Astrocyte of the spinal cord (primary cell): Measurements from ENCODE around the gene LPAR3.
A peak's percentile ranks its signal among the peaks of the same experiment; 100 is the strongest.

ENCODE experiments used
- DNase-seq: peaks from one replicate; pipeline ENCODE4 v3.0.0; 2011; ENCODE audit warnings: low read depth, low spot score
- H3K4me3 ChIP-seq: 2 replicates; pipeline ENCODE4 v1.5.1; 2011; ENCODE audit warnings: low read depth, mild to moderate bottlenecking, low read length, moderate library complexity
- in situ Hi-C: cut with HindIII; loops from 2 replicates; pipeline ENCODE4 v1.10.0; 2017; ENCODE audit warnings: low sequenced_read_pairs
- TF ChIP-seq, protein P1 (sequence below): IDR thresholded peaks from 2 replicates; pipeline ENCODE4 v1.5.1; 2012; ENCODE audit warnings: low read depth, mild to moderate bottlenecking, low read length, inconsistent platforms

The LPAR3 gene

DNA sequence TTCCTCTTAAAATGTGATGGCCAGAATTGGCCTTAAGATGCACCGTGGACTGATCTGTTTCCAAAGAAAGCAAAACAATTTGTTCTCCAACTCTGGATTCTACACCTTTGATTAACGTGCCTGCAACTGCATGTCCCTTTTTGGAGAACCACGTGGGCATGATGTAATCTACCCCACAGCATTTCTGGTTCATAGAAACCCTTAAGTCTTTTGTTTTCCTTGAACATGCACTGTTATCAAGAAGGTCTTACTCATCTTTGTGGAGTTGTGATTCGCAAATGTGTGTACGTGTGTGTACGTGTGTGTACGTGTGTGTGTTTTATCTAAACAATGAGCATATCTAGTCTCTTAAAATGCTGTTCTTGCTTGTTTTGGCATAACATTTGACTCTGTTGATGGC is 57.8 kb downstream of the LPAR3 start:
- TF ChIP-seq, protein P1, sequence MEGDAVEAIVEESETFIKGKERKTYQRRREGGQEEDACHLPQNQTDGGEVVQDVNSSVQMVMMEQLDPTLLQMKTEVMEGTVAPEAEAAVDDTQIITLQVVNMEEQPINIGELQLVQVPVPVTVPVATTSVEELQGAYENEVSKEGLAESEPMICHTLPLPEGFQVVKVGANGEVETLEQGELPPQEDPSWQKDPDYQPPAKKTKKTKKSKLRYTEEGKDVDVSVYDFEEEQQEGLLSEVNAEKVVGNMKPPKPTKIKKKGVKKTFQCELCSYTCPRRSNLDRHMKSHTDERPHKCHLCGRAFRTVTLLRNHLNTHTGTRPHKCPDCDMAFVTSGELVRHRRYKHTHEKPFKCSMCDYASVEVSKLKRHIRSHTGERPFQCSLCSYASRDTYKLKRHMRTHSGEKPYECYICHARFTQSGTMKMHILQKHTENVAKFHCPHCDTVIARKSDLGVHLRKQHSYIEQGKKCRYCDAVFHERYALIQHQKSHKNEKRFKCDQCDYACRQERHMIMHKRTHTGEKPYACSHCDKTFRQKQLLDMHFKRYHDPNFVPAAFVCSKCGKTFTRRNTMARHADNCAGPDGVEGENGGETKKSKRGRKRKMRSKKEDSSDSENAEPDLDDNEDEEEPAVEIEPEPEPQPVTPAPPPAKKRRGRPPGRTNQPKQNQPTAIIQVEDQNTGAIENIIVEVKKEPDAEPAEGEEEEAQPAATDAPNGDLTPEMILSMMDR = no peak
- H3K4me3 ChIP-seq = no peak overlapping the region
- in situ Hi-C loops = no loop called here
- DNase-seq = peak; percentile 12

GRCh38 chr1:84834419-84835064 is 58.5 kb downstream of the LPAR3 start:
- H3K4me3 ChIP-seq = no peak overlapping the region
- TF ChIP-seq, protein P1 = no peak
- peak; percentile 79 for DNase-seq
- in situ Hi-C loops = no loop called here

DNA sequence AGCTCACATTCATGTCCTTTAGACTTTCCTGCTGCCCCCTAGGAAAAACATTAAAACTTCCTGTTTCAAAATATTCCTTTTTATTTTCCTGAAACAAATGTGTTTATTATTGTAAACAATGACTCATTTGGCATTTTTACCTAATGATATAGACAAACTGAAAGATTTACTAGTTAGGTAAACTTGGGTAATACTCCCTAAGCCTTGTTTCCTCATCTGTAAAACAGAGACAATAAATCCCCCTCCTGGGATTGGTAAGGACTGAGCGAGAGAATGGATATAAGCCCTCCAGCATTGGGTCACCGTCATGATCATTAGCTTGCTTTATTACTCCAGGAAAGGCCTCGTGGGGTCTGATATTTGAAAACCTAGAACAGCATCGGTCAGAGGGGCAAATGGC is 59.8 kb downstream of the LPAR3 start:
- H3K4me3 ChIP-seq = no peak overlapping the region
- in situ Hi-C loops = no loop called here
- TF ChIP-seq, protein P1 = no peak
- DNase-seq = no peak

DNA sequence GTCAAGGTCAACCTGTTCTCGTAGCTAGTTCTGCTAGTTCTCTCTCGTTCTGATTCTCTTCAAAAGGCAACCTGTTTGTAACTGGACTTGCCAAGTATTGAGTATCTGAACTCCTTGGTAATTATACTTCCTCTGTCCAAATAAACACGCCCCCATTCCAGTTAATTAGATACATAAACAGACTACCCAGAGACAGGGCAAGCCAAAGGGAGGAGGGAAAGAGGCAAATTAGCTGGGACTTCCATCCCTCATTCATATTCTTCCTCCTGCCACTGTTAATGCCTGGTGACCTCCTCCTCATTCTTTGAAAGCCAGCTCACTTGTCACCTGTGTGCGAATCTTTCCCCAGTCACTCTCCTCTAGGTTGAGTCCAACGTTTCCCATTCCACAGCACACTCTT is 62.9 kb downstream of the LPAR3 start:
- in situ Hi-C loops = no loop called here
- DNase-seq = no peak
- TF ChIP-seq, protein P1 = no peak
- no peak overlapping the region for H3K4me3 ChIP-seq

- TF ChIP-seq, protein P1 = no peak
- in situ Hi-C loops = no loop called here
- H3K4me3 ChIP-seq = no peak overlapping the region
- DNase-seq = no peak
Measured at GRCh38 chr1:84827976-84828375, 65.0 kb downstream of the LPAR3 start.

- TF ChIP-seq, protein P1 = no peak
- DNase-seq = no peak
- H3K4me3 ChIP-seq = no peak overlapping the region
- in situ Hi-C loops = no loop called here
Measured at GRCh38 chr1:84827555-84827954, 65.5 kb downstream of the LPAR3 start.

- DNase-seq = no peak
- TF ChIP-seq, protein P1 = no peak
- no peak overlapping the region for H3K4me3 ChIP-seq
- in situ Hi-C loops = no loop called here
Measured at GRCh38 chr1:84825161-84825560, 67.8 kb downstream of the LPAR3 start.
